B cell (primary cell): ENCODE measurements around the gene PRKACA. TPM values are rescaled to one million over a fixed set of nuclear protein-coding genes. Genes with fewer than 3 reads are reported as not detected.

ENCODE experiments used
- ATAC-seq: fragments of 200-7000 bp; cut with Tn5 transposase; one replicate; pipeline ENCODE4 v1.10.0; 2021; ENCODE audit warnings: low read depth, mild to moderate bottlenecking, moderate number of reproducible peaks, moderate library complexity
- CTCF ChIA-PET: fragments of 350-600 bp; sonication (Branson Sonifier 250); formaldehyde crosslinking; loops from one replicate; lab custom pipeline; 2021; ENCODE audit warnings: antibody characterized with exemption, inconsistent platforms; lab: Charles Lee
- POLR2A ChIA-PET: fragments of 350-600 bp; sonication (Branson Sonifier 250); formaldehyde crosslinking; loops from one replicate; lab custom pipeline; 2021; ENCODE audit warnings: antibody characterized with exemption; lab: Charles Lee
- DNase-seq: peaks from one replicate; pipeline ENCODE4 v3.0.0; 2013
- H2AFZ ChIP-seq: 2 replicates; pipeline ENCODE4 v1.6.1; 2012; ENCODE audit warnings: mild to moderate bottlenecking, low read depth, low read length; ENCODE audit not compliant: insufficient read depth, poor library complexity, severe bottlenecking
- H3K27ac ChIP-seq, 2 donors: 1 replicate in 1 of 2; 2 replicates in 1 of 2; pipeline ENCODE4 v1.5.1; 2012 to 2013; ENCODE audit warnings: low read length in 2 of 2, mild to moderate bottlenecking in 2 of 2, moderate library complexity in 1 of 2
- H3K27me3 ChIP-seq, 4 experiments: fragments of 200-600 bp in 1 of 4; sonication (generic) in 1 of 4; replicated peaks in 1 of 4; 1 replicate in 2 of 4; 2 replicates in 2 of 4; pipeline versions ENCODE4 v1.6.1 to v1.7.0; 2013 to 2016; ENCODE audit warnings: low read length in 3 of 4, mild to moderate bottlenecking in 2 of 4, mixed read lengths in 1 of 4, moderate library complexity in 1 of 4; ENCODE audit not compliant: insufficient read depth in 4 of 4, control insufficient read depth in 3 of 4; ENCODE audit errors: control extremely low read depth in 1 of 4
- H3K36me3 ChIP-seq, 2 experiments: replicated peaks in 1 of 2; 1 replicate in 1 of 2; 2 replicates in 1 of 2; pipeline versions ENCODE4 v1.6.1 to v1.7.1; 2013; ENCODE audit warnings: low read length in 1 of 2; ENCODE audit not compliant: insufficient read depth in 2 of 2, control insufficient read depth in 1 of 2; ENCODE audit errors: control extremely low read depth in 1 of 2, extremely low read depth in 1 of 2
- H3K4me1 ChIP-seq, 2 donors: fragments of 200-600 bp in 1 of 2; sonication (generic) in 1 of 2; 1 replicate in 1 of 2; 2 replicates in 1 of 2; pipeline versions ENCODE4 v1.5.1 to v1.6.1; 2013 to 2017; ENCODE audit warnings: low read length in 2 of 2; ENCODE audit not compliant: control insufficient read depth in 2 of 2, insufficient read depth in 2 of 2
- H3K4me2 ChIP-seq: replicated peaks from 2 replicates; pipeline ENCODE3; 2012; ENCODE audit warnings: mild to moderate bottlenecking, low read depth, low read length; ENCODE audit not compliant: poor library complexity, severe bottlenecking
- H3K4me3 ChIP-seq, 5 experiments: fragments of 200-600 bp in 1 of 5; sonication (generic) in 1 of 5; 1 replicate in 3 of 5; 2 replicates in 2 of 5; pipeline versions ENCODE4 v1.5.1 to v1.7.0; 2011 to 2016; ENCODE audit warnings: low read length in 4 of 5, mild to moderate bottlenecking in 4 of 5, low read depth in 2 of 5, control low read depth in 1 of 5, moderate library complexity in 1 of 5; ENCODE audit not compliant: insufficient read depth in 1 of 5; ENCODE audit errors: control extremely low read depth in 1 of 5, extremely low read depth in 1 of 5
- H3K79me2 ChIP-seq: fragments of 200-600 bp; sonication (generic); one replicate; pipeline ENCODE4 v1.6.0; 2016; ENCODE audit warnings: low read length; ENCODE audit not compliant: control insufficient read depth, insufficient read depth
- H3K9ac ChIP-seq: fragments of 200-600 bp; sonication (generic); 2 replicates; pipeline ENCODE4 v1.6.1; 2017; ENCODE audit warnings: mild to moderate bottlenecking, low read length, moderate library complexity
- H3K9me3 ChIP-seq, 3 donors: one replicate each; pipeline versions ENCODE4 v1.6.1 to v1.7.1; 2013; ENCODE audit warnings: low read length in 2 of 3; ENCODE audit not compliant: control insufficient read depth in 2 of 3, insufficient read depth in 1 of 3; ENCODE audit errors: control extremely low read depth in 1 of 3
- H4K20me1 ChIP-seq: 2 replicates; pipeline ENCODE4 v1.6.0; 2012; ENCODE audit warnings: mild to moderate bottlenecking, low read length; ENCODE audit not compliant: insufficient read depth, control insufficient read depth, poor library complexity, severe bottlenecking
- H3K27ac Mint-ChIP-seq: one replicate; pipeline ENCODE4 v1.8.0; 2021; ENCODE audit warnings: mixed read lengths
- H3K27me3 Mint-ChIP-seq: one replicate; pipeline ENCODE4 v1.8.0; 2021; ENCODE audit warnings: mixed read lengths
- H3K4me1 Mint-ChIP-seq: one replicate; pipeline ENCODE4 v1.8.0; 2021; ENCODE audit warnings: mixed read lengths
- H3K4me3 Mint-ChIP-seq: one replicate; pipeline ENCODE4 v1.8.0; 2021; ENCODE audit warnings: mixed read lengths
- H3K9me3 Mint-ChIP-seq: one replicate; pipeline ENCODE4 v1.8.0; 2022; ENCODE audit warnings: mixed read lengths; ENCODE audit not compliant: insufficient read depth
- CTCF ChIP-seq: fragments of 200-600 bp; IDR thresholded peaks from one replicate; pipeline ENCODE4 v1.8.0; 2022; ENCODE audit warnings: antibody characterized with exemption, mild to moderate bottlenecking
- EZH2 ChIP-seq: IDR thresholded peaks from 2 replicates; pipeline ENCODE4 v1.6.1; 2012; ENCODE audit warnings: borderline replicate concordance, low read depth, mild to moderate bottlenecking, moderate library complexity, low read length; ENCODE audit not compliant: insufficient read depth, poor library complexity, severe bottlenecking
- WGBS: methylation state at CpG from one replicate; pipeline ENCODE4 v1.1.5; 2013; ENCODE audit warnings: missing lambda C conversion rate; ENCODE audit not compliant: insufficient coverage; 5-methylcytosine and 5-hydroxymethylcytosine counted together
- intact Hi-C: fragments of 100-400 bp; cut with micrococcal nuclease; formaldehyde crosslinking; loops from one replicate; pipeline ENCODE4 v1.10.0; 2022
- polyA plus RNA-seq: library from polyadenylated mRNA; depleted of rRNA; stranded (reverse); fragments of >200 nt; gene quantifications from 2 replicates; pipeline ENCODE4 v1.2.3, GENCODE V29; 2012
- total RNA-seq, 2 donors: library from RNA; stranded (reverse); fragments of 120-200 nt in 1 of 2; gene quantifications; 1 replicate in 1 of 2; 2 replicates in 1 of 2; pipeline versions ENCODE4 v1.2.3 to v1.2.4, GENCODE V29; 2013 to 2022

Gene PRKACA
- total and polyA plus RNA-seq, 2 donors (not counting 1 experiment from before 2014, with no cell fraction given): 36.8 to 43.0 TPM

- TF ChIP-seq CTCF: no peak
- no peak for TF ChIP-seq EZH2
- Mint-ChIP-seq H3K4me3 (no peak overlapping the region), H3K27me3 (no peaks in the 10 kb centered on the region), H3K4me1 (peaks cover 17% of the 10 kb centered on the region), H3K9me3 (no peaks in the 10 kb centered on the region), H3K27ac (no peak overlapping the region)
- CTCF ChIA-PET: interaction anchor here (1.0 kb wide), 1 partner anchor 13 kb away, joined by 5 read pairs; no protein-coding TSS in a partner anchor
- Histone ChIP-seq H3K9me3 (no peaks in the 10 kb centered on the region), H3K36me3 (no peaks in the 10 kb centered on the region), H4K20me1 (no peaks in the 10 kb centered on the region), H3K27me3 (no peaks in the 10 kb centered on the region), H3K79me2 (peaks cover 23% of the 10 kb centered on the region), H3K4me3 (no peak overlapping the region), H2AFZ (no peak overlapping the region), H3K4me1 (peaks cover 19 to 27% of the 10 kb centered on the region in 2 donors), H3K9ac (no peak overlapping the region), H3K4me2 (no peak overlapping the region), H3K27ac (no peak overlapping the region)
- DNase-seq (no peak), ATAC-seq (no peak)
- POLR2A ChIA-PET: no interaction called here
- WGBS: 94% methylated on average over 12 of the region's 12 CpGs
- intact Hi-C loops: no loop called here
These were observed 35.2 kb upstream of the PRKACA start for GRCh38 chr19:14152713-14153112.

GRCh38 chr19:14150770-14151661, 33.5 kb upstream of the PRKACA start:
- Histone ChIP-seq H2AFZ (no peak overlapping the region), H3K27ac (no peak overlapping the region), H3K9me3 (no peaks in the 10 kb centered on the region), H3K4me3 (no peak overlapping the region), H4K20me1 (no peaks in the 10 kb centered on the region), H3K36me3 (no peaks in the 10 kb centered on the region), H3K9ac (no peak overlapping the region), H3K4me1 (peaks cover 19 to 27% of the 10 kb centered on the region in 2 donors), H3K4me2 (no peak overlapping the region), H3K79me2 (peaks cover 33% of the 10 kb centered on the region), H3K27me3 (no peaks in the 10 kb centered on the region)
- POLR2A ChIA-PET: no interaction called here
- Mint-ChIP-seq H3K4me1 (peaks cover 17% of the 10 kb centered on the region), H3K4me3 (no peak overlapping the region), H3K27me3 (no peaks in the 10 kb centered on the region), H3K27ac (no peak overlapping the region), H3K9me3 (no peaks in the 10 kb centered on the region)
- DNase-seq (no peak), ATAC-seq (no peak)
- intact Hi-C loops: no loop called here
- TF ChIP-seq EZH2 (no peak), CTCF (no peak)
- WGBS: 97% methylated on average over 46 of the region's 47 CpGs
- CTCF ChIA-PET: interaction anchor here (0.6 kb wide), 1 partner anchor 28 kb away, joined by 6 read pairs; no protein-coding TSS in a partner anchor
